ENCODE measurements around the gene HLA-G.

Gene HLA-G

GRCh38 chr6:29841030-29841429 is 13.4 kb downstream of the HLA-G start:
- Histone ChIP-seq H3K9ac (ENCODE audit: low read depth, low read length, poor library complexity) (no peak overlapping the region), H3K27me3 (ENCODE audit: control insufficient read depth in 3 of 3, insufficient read depth in 3 of 3, low read depth in 1 of 3, low read length in 3 of 3) (no peaks in the 10 kb centered on the region), H3K4me3 (ENCODE audit: low read length in 2 of 2) (no peak overlapping the region), H2BK15ac (ENCODE audit: low read length) (no peak overlapping the region), H3K27ac (replicated peaks; ENCODE audit: low read length) (no peak overlapping the region), H3K23ac (ENCODE audit: low read depth, low read length, poor library complexity) (no peak overlapping the region), H4K8ac (ENCODE audit: low read depth, low read length) (no peak overlapping the region), H4K91ac (ENCODE audit: low read depth, low read length, poor library complexity) (no peak overlapping the region), H3K4me2 (ENCODE audit: insufficient read depth, low read length, poor library complexity, severe bottlenecking) (no peak overlapping the region), H3K4me1 (ENCODE audit: control insufficient read depth in 2 of 2, insufficient read depth in 1 of 2, low read depth in 1 of 2, low read length in 2 of 2) (no peaks in the 10 kb centered on the region), H2BK5ac (ENCODE audit: low read length) (no peak overlapping the region), H2AK5ac (ENCODE audit: low read depth, low read length) (no peak overlapping the region), H3K14ac (ENCODE audit: low read length) (no peak overlapping the region), H3K4ac (ENCODE audit: low read length) (no peak overlapping the region), H2BK120ac (ENCODE audit: low read depth, low read length) (no peak overlapping the region), H3K36me3 (replicated peaks in 1 of 2; ENCODE audit: control insufficient read depth in 2 of 2, insufficient read depth in 2 of 2, low read length in 2 of 2) (no peaks in the 10 kb centered on the region), H3K79me1 (ENCODE audit: low read depth, low read length) (no peaks in the 10 kb centered on the region), H3K9me3 (replicated peaks in 1 of 2; ENCODE audit: control insufficient read depth in 2 of 2, insufficient read depth in 1 of 2, low read depth in 1 of 2, low read length in 2 of 2) (no peaks in the 10 kb centered on the region), H2AFZ (ENCODE audit: low read length) (no peak overlapping the region), H2BK12ac (ENCODE audit: low read length) (no peak overlapping the region), H3K18ac (ENCODE audit: low read length) (no peak overlapping the region)
- DNase-seq (ENCODE audit: low spot score): no peak

- no peaks in the 10 kb centered on the region for H3K79me1 ChIP-seq (ENCODE audit: low read depth, low read length)
- no peak overlapping the region for H3K27ac ChIP-seq (replicated peaks; ENCODE audit: low read length)
- no peak overlapping the region for H3K4ac ChIP-seq (ENCODE audit: low read length)
- no peak overlapping the region for H2BK120ac ChIP-seq (ENCODE audit: low read depth, low read length)
- no peak overlapping the region for H3K18ac ChIP-seq (ENCODE audit: low read length)
- no peak overlapping the region for H2AFZ ChIP-seq (ENCODE audit: low read length)
- no peaks in the 10 kb centered on the region for H3K4me1 ChIP-seq (ENCODE audit: control insufficient read depth in 2 of 2, insufficient read depth in 1 of 2, low read depth in 1 of 2, low read length in 2 of 2)
- H2AK5ac ChIP-seq (ENCODE audit: low read depth, low read length): no peak overlapping the region
- H4K8ac ChIP-seq (ENCODE audit: low read depth, low read length): no peak overlapping the region
- H3K9ac ChIP-seq (ENCODE audit: low read depth, low read length, poor library complexity): no peak overlapping the region
- no peak overlapping the region for H2BK12ac ChIP-seq (ENCODE audit: low read length)
- H2BK5ac ChIP-seq (ENCODE audit: low read length): no peak overlapping the region
- no peak overlapping the region for H3K23ac ChIP-seq (ENCODE audit: low read depth, low read length, poor library complexity)
- H2BK15ac ChIP-seq (ENCODE audit: low read length): no peak overlapping the region
- no peaks in the 10 kb centered on the region for H3K9me3 ChIP-seq (replicated peaks in 1 of 2; ENCODE audit: control insufficient read depth in 2 of 2, insufficient read depth in 1 of 2, low read depth in 1 of 2, low read length in 2 of 2)
- no peak overlapping the region for H4K91ac ChIP-seq (ENCODE audit: low read depth, low read length, poor library complexity)
- DNase-seq (ENCODE audit: low spot score): no peak
- WGBS, 2 donors (ENCODE audit: extremely low coverage in 2 of 2, insufficient read length in 2 of 2, insufficient replicate concordance in 1 of 2): no CpG with 5 or more reads among the region's 2 CpGs
- H3K4me3 ChIP-seq (ENCODE audit: low read length in 2 of 2): no peak overlapping the region
- no peak overlapping the region for H3K14ac ChIP-seq (ENCODE audit: low read length)
- no peak overlapping the region for H3K4me2 ChIP-seq (ENCODE audit: insufficient read depth, low read length, poor library complexity, severe bottlenecking)
- no peaks in the 10 kb centered on the region for H3K36me3 ChIP-seq (replicated peaks in 1 of 2; ENCODE audit: control insufficient read depth in 2 of 2, insufficient read depth in 2 of 2, low read length in 2 of 2)
- peaks cover 0 to 18% (median 7%) of the 10 kb centered on the region in 3 experiments for H3K27me3 ChIP-seq (ENCODE audit: control insufficient read depth in 3 of 3, insufficient read depth in 3 of 3, low read depth in 1 of 3, low read length in 3 of 3)
Observed at GRCh38 chr6:29845405-29846006, 17.9 kb downstream of the HLA-G start.

GRCh38 chr6:29847871-29848630 is 20.4 kb downstream of the HLA-G start:
- Histone ChIP-seq H3K36me3 (replicated peaks in 1 of 2; ENCODE audit: control insufficient read depth in 2 of 2, insufficient read depth in 2 of 2, low read length in 2 of 2) (no peaks in the 10 kb centered on the region), H3K4me2 (ENCODE audit: insufficient read depth, low read length, poor library complexity, severe bottlenecking) (no peak overlapping the region), H4K8ac (ENCODE audit: low read depth, low read length) (no peak overlapping the region), H3K9ac (ENCODE audit: low read depth, low read length, poor library complexity) (peak overlapping the region; percentile 38), H3K4me3 (ENCODE audit: low read length in 2 of 2) (no peak overlapping the region), H3K18ac (ENCODE audit: low read length) (peak overlapping the region; percentile 55), H3K9me3 (replicated peaks in 1 of 2; ENCODE audit: control insufficient read depth in 2 of 2, insufficient read depth in 1 of 2, low read depth in 1 of 2, low read length in 2 of 2) (no peaks in the 10 kb centered on the region), H3K27me3 (ENCODE audit: control insufficient read depth in 3 of 3, insufficient read depth in 3 of 3, low read depth in 1 of 3, low read length in 3 of 3) (peaks cover 0 to 36% (median 7%) of the 10 kb centered on the region in 3 experiments), H2AK5ac (ENCODE audit: low read depth, low read length) (no peak overlapping the region), H2BK120ac (ENCODE audit: low read depth, low read length) (no peak overlapping the region), H3K27ac (replicated peaks; ENCODE audit: low read length) (no peak overlapping the region), H4K91ac (ENCODE audit: low read depth, low read length, poor library complexity) (no peak overlapping the region), H3K4ac (ENCODE audit: low read length) (no peak overlapping the region), H3K4me1 (ENCODE audit: control insufficient read depth in 2 of 2, insufficient read depth in 1 of 2, low read depth in 1 of 2, low read length in 2 of 2) (no peaks in the 10 kb centered on the region), H3K14ac (ENCODE audit: low read length) (no peak overlapping the region), H2AFZ (ENCODE audit: low read length) (no peak overlapping the region), H3K23ac (ENCODE audit: low read depth, low read length, poor library complexity) (no peak overlapping the region), H3K79me1 (ENCODE audit: low read depth, low read length) (no peaks in the 10 kb centered on the region), H2BK5ac (ENCODE audit: low read length) (no peak overlapping the region), H2BK15ac (ENCODE audit: low read length) (no peak overlapping the region), H2BK12ac (ENCODE audit: low read length) (no peak overlapping the region)
- peak; percentile 67 for DNase-seq (ENCODE audit: low spot score)
- no CpG with 5 or more reads among the region's 14 CpGs for WGBS, 2 donors (ENCODE audit: extremely low coverage in 2 of 2, insufficient read length in 2 of 2, insufficient replicate concordance in 1 of 2)

- H3K14ac ChIP-seq (ENCODE audit: low read length): peak overlapping the region; percentile 66
- no peak overlapping the region for H3K4me3 ChIP-seq (ENCODE audit: low read length in 2 of 2)
- H3K27me3 ChIP-seq (ENCODE audit: control insufficient read depth in 3 of 3, insufficient read depth in 3 of 3, low read depth in 1 of 3, low read length in 3 of 3): peaks cover 0 to 44% (median 7%) of the 10 kb centered on the region in 3 experiments
- H3K4me1 ChIP-seq (ENCODE audit: control insufficient read depth in 2 of 2, insufficient read depth in 1 of 2, low read depth in 1 of 2, low read length in 2 of 2): no peaks in the 10 kb centered on the region
- no peak overlapping the region for H3K4ac ChIP-seq (ENCODE audit: low read length)
- H2AFZ ChIP-seq (ENCODE audit: low read length): no peak overlapping the region
- peak overlapping the region; percentile 54 for H3K18ac ChIP-seq (ENCODE audit: low read length)
- H2BK120ac ChIP-seq (ENCODE audit: low read depth, low read length): no peak overlapping the region
- no peaks in the 10 kb centered on the region for H3K79me1 ChIP-seq (ENCODE audit: low read depth, low read length)
- H2BK5ac ChIP-seq (ENCODE audit: low read length): no peak overlapping the region
- no peaks in the 10 kb centered on the region for H3K36me3 ChIP-seq (replicated peaks in 1 of 2; ENCODE audit: control insufficient read depth in 2 of 2, insufficient read depth in 2 of 2, low read length in 2 of 2)
- no peak for DNase-seq (ENCODE audit: low spot score)
- no peaks in the 10 kb centered on the region for H3K9me3 ChIP-seq (replicated peaks in 1 of 2; ENCODE audit: control insufficient read depth in 2 of 2, insufficient read depth in 1 of 2, low read depth in 1 of 2, low read length in 2 of 2)
- H4K8ac ChIP-seq (ENCODE audit: low read depth, low read length): no peak overlapping the region
- H3K27ac ChIP-seq (replicated peaks; ENCODE audit: low read length): no peak overlapping the region
- H3K23ac ChIP-seq (ENCODE audit: low read depth, low read length, poor library complexity): no peak overlapping the region
- H4K91ac ChIP-seq (ENCODE audit: low read depth, low read length, poor library complexity): no peak overlapping the region
- no peak overlapping the region for H3K4me2 ChIP-seq (ENCODE audit: insufficient read depth, low read length, poor library complexity, severe bottlenecking)
- no peak overlapping the region for H2AK5ac ChIP-seq (ENCODE audit: low read depth, low read length)
- WGBS, 2 donors (ENCODE audit: extremely low coverage in 2 of 2, insufficient read length in 2 of 2, insufficient replicate concordance in 1 of 2): no CpG with 5 or more reads among the region's 38 CpGs
- H2BK15ac ChIP-seq (ENCODE audit: low read length): no peak overlapping the region
- H2BK12ac ChIP-seq (ENCODE audit: low read length): no peak overlapping the region
- H3K9ac ChIP-seq (ENCODE audit: low read depth, low read length, poor library complexity): no peak overlapping the region
Observed at GRCh38 chr6:29850011-29850553, 22.5 kb downstream of the HLA-G start.
